GM12891 (cell line): Measurements from ENCODE around the gene CFAP52.
"Not testable (repeated sequence)": the region's sequence is repeated elsewhere in the genome, so short reads cannot be mapped to it uniquely, and the experiment has no call there.

Source experiments
- DNase-seq: peaks from one replicate; pipeline ENCODE4 v3.0.0; 2011; ENCODE audit warnings: low spot score; ENCODE audit not compliant: insufficient read length
- FAIRE-seq: peaks from 2 replicates; lab custom pipeline; 2011; peaks lifted over from hg19 to GRCh38; lab: Jason Lieb, UNC
- PAX5 ChIP-seq: IDR thresholded peaks from 2 replicates; pipeline ENCODE4 v1.6.1; 2011; ENCODE audit warnings: low read length, moderate library complexity, mild to moderate bottlenecking; ENCODE audit not compliant: insufficient read depth, severe bottlenecking
- POLR2A ChIP-seq: IDR thresholded peaks from 2 replicates; pipeline ENCODE4 v1.6.1; 2011; ENCODE audit warnings: low read depth, low read length, control low read depth
- POLR2AphosphoS5 ChIP-seq: IDR thresholded peaks from 2 replicates; pipeline ENCODE4 v1.6.1; 2011; ENCODE audit warnings: low read depth, low read length, control low read depth
- POU2F2 ChIP-seq: IDR thresholded peaks from 2 replicates; pipeline ENCODE4 v1.6.1; 2011; ENCODE audit warnings: low read depth, mild to moderate bottlenecking, control low read depth, low read length, moderate library complexity
- SPI1 ChIP-seq: IDR thresholded peaks from 2 replicates; pipeline ENCODE4 v1.6.1; 2011; ENCODE audit warnings: low read depth, low read length, control low read depth
- TAF1 ChIP-seq: IDR thresholded peaks from 2 replicates; pipeline ENCODE4 v1.6.1; 2011; ENCODE audit warnings: low read depth, low read length, control low read depth

CFAP52 gene

DNA sequence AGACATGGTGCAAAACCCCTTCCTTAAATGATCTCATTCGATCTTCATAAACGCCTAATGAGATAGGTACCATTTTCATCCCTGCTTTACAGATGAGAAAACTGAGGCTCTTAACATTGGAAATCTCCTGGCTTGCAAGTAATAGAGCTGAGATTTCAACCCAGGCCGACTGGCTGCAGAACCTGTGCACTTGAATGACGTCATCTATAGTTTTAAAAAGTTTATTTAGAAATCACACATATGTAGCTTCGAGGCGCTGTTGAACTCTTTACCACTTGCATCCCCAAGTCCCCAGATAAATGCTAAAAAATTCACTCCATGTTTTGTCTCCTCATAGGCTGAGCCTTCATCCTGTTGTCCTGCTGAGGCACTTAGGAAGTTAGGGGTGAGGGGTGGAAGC lies 30.0 kb downstream of the CFAP52 start:
- no peak for FAIRE-seq
- TF ChIP-seq TAF1 (no peak), PAX5 (no peak), POLR2A (no peak), POU2F2 (no peak), SPI1 (no peak), POLR2AphosphoS5 (no peak)
- no peak for DNase-seq

GRCh38 chr17:9607058-9607457 lies 30.6 kb downstream of the CFAP52 start:
- not testable (repeated sequence) for FAIRE-seq, DNase-seq

GRCh38 chr17:9611557-9611956 lies 35.1 kb downstream of the CFAP52 start:
- DNase-seq (no peak), FAIRE-seq (no peak)
- no peak for TF ChIP-seq POLR2AphosphoS5
- no peak for TF ChIP-seq PAX5
- no peak for TF ChIP-seq TAF1
- no peak for TF ChIP-seq POLR2A
- no peak for TF ChIP-seq SPI1

DNA sequence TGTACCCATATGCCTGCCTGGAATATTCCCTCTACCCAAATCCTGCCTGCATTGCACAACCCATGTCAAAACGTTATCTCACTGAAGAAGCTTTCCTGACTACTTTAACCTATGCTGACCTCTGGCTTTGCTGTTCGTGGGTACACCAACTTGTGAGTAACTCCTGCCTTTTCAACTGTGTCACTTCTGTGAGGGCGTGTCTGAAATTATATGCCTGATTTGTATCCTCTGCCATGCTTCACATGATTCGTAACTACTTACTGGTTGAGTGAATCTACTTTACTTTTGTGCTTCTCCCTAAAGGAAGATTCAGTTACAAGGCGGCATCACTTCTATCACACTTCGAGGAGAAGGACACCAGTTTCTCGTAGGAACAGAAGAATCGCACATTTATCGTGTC lies 35.6 kb downstream of the CFAP52 start:
- TF ChIP-seq PAX5 (no peak), POU2F2 (no peak), POLR2AphosphoS5 (no peak), SPI1 (no peak), TAF1 (no peak), POLR2A (no peak)
- FAIRE-seq (no peak), DNase-seq (no peak)

- FAIRE-seq: no peak
- no peak for TF ChIP-seq TAF1
- TF ChIP-seq POLR2AphosphoS5: no peak
- no peak for TF ChIP-seq PAX5
- TF ChIP-seq POU2F2: no peak
- TF ChIP-seq SPI1: no peak
- TF ChIP-seq POLR2A: no peak
- DNase-seq: no peak
These were observed 39.0 kb downstream of the CFAP52 start for GRCh38 chr17:9615486-9615885.

DNA sequence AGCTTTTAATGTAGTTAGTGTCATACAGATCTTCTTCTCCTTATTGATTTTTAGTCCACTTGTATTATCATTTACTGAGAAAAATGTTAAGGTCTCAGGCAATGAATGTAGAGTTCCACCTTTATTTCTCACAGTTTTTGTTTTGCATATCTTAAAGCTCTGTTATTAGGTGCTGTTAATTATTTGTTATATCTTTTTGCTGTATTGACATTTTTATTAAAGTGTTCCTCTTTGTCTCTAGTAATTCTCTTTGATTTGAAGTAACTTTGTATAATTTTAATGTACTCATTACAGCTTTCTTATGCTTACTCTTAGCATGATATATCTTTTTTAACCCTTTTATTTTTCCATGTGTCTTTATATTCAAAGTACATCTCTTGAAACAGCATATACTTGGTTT lies 46.5 kb downstream of the CFAP52 start:
- DNase-seq (no peak), FAIRE-seq (no peak)
- TF ChIP-seq POLR2A (no peak), SPI1 (no peak), POLR2AphosphoS5 (no peak), TAF1 (no peak), PAX5 (no peak)

DNA sequence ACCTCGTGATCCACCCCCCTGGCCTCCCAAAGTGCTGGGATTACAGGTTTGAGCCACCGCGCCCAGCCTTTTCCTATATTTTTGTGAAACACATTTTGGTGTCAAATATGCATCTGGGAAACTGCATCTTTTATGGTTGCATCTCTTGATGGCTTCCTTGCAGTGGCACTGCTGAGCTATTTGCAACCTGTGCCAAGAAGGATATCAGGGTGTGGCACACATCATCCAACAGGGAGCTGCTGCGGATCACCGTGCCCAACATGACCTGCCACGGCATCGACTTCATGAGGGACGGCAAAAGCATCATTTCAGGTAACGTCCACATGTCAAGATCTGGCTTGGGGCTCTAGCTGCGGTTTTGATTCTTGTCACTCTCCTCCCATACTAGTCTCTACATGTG lies 52.1 kb downstream of the CFAP52 start:
- no peak for DNase-seq
- no peak for FAIRE-seq

GRCh38 chr17:9632741-9633140 lies 56.3 kb downstream of the CFAP52 start:
- TF ChIP-seq POU2F2: no peak
- no peak for TF ChIP-seq TAF1
- no peak for TF ChIP-seq PAX5
- no peak for TF ChIP-seq POLR2A
- TF ChIP-seq SPI1: no peak
- TF ChIP-seq POLR2AphosphoS5: no peak
- FAIRE-seq: no peak
- DNase-seq: no peak

More for the DNA sequence above, 52.1 kb downstream of the CFAP52 start:
- no peak for TF ChIP-seq POU2F2
- no peak for TF ChIP-seq SPI1
- no peak for TF ChIP-seq POLR2AphosphoS5
- no peak for TF ChIP-seq TAF1
- TF ChIP-seq POLR2A: no peak
- no peak for TF ChIP-seq PAX5

GRCh38 chr17:9635340-9635739 lies 58.9 kb downstream of the CFAP52 start:
- no peak for DNase-seq
- TF ChIP-seq POU2F2: no peak
- no peak for TF ChIP-seq POLR2AphosphoS5
- TF ChIP-seq PAX5: no peak
- TF ChIP-seq SPI1: no peak
- no peak for TF ChIP-seq TAF1
- TF ChIP-seq POLR2A: no peak
- FAIRE-seq: no peak

DNA sequence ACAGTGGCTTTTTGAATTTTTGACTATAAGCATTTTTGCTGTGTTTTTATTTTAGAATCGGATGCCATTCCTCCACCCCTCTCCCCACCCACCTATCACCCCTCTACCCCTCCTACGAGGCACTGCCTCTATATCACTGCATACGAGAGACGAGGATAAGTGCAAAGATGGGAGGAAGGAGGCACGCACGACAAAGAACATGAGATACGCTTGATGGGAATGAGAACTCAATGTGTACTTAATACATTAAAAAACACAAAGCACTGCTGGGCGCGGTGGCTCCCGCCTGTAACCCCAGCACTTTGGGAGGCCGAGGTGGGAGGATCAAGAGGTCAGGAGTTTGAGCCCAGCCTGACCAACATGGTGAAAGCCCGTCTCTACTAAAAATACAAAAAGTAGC lies 60.1 kb downstream of the CFAP52 start:
- FAIRE-seq (no peak), DNase-seq (no peak)
- TF ChIP-seq POU2F2: no peak
- no peak for TF ChIP-seq POLR2AphosphoS5
- TF ChIP-seq POLR2A: no peak
- no peak for TF ChIP-seq SPI1
- no peak for TF ChIP-seq TAF1
- no peak for TF ChIP-seq PAX5

DNA sequence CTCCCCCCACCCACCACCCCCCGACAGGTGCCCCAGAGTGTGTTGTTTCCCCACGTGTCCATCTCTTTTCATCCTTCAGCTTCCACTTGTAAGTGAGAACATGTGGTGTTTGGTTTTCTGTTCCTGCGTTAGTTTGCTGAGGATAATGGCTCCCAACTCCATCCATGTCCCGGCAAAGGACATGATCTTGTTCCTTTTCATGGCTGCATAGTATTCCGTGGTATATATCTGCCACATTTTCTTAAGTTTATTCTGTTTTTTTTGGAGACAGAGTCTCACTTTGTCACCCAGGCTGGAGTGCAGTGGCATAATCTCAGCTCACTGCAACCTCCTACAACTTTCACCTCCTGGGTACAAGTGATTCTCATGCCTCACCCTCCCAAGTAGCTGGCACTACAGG lies 63.9 kb downstream of the CFAP52 start:
- not testable (repeated sequence) for FAIRE-seq, DNase-seq

GRCh38 chr17:9643611-9644010 lies 67.2 kb downstream of the CFAP52 start:
- FAIRE-seq (no peak), DNase-seq (no peak)
- TF ChIP-seq POLR2A (no peak), POLR2AphosphoS5 (no peak), PAX5 (no peak), SPI1 (no peak)
